A375 (cell line): ENCODE measurements around the gene ISCA2. TPM values are rescaled to one million over a fixed set of nuclear protein-coding genes. Genes with fewer than 3 reads are reported as not detected.

Experiments
- total RNA-seq: library from RNA; depleted of rRNA; stranded (reverse); fragments of >200 nt; shearing (Covaris generic); gene quantifications from 2 replicates; pipeline ENCODE4 v1.2.3, GENCODE V29; 2014; rRNA removed

ISCA2 gene
- 16.6 and 16.7 TPM in 2 replicates for total RNA-seq

GRCh38 chr14:74493343-74494261 is at the start of gene ISCA2:
ISCA2 (plus strand) TSS chr14:74493765; CDS start chr14:74493775, 10 bp downstream.

GRCh38 chr14:74492776-74493342 is 706 bp upstream of the ISCA2 start, which contains the start of gene NPC2:
NPC2 (minus strand) TSS chr14:74493305; CDS start chr14:74493274, 31 bp downstream.

Other genes with a start within 250 kb of the ISCA2 start
- 24.6 and 33.5 TPM in 2 replicates for gene ABCD4, start 190.8 kb upstream of the ISCA2 start, total RNA-seq
- not detected in 2 replicates for gene VRTN, start 145.3 kb upstream of the ISCA2 start, total RNA-seq
- 0.03 TPM in 1 of 2 replicates, not detected in the other for gene SYNDIG1L, start 67.6 kb upstream of the ISCA2 start, total RNA-seq
- gene NPC2, start 460 bp upstream of the ISCA2 start, total RNA-seq = 152 and 159 TPM in 2 replicates
- gene LTBP2, start 118.5 kb downstream of the ISCA2 start, total RNA-seq = 3.4 and 5.8 TPM in 2 replicates
- gene AREL1, start 219.3 kb downstream of the ISCA2 start, total RNA-seq = 15.5 and 17.1 TPM in 2 replicates
- gene FCF1, start 219.4 kb downstream of the ISCA2 start, total RNA-seq = 19.5 and 20.5 TPM in 2 replicates